NB4 (cell line): Measurements from ENCODE around the gene MB21D2.

ENCODE experiments used
- DNase-seq: peaks from one replicate; pipeline ENCODE4 v3.0.0; 2010; ENCODE audit warnings: low read depth
- H3K4me3 ChIP-seq: one replicate; pipeline ENCODE4 v1.5.1; 2011; ENCODE audit warnings: mild to moderate bottlenecking, low read depth, low read length, moderate library complexity
- MAX ChIP-seq: IDR thresholded peaks from 2 replicates; pipeline ENCODE4 v1.6.1; 2011; ENCODE audit warnings: low read depth, low read length
- MYC ChIP-seq: IDR thresholded peaks from 2 replicates; pipeline ENCODE4 v1.6.1; 2011; ENCODE audit warnings: low read depth, low read length
- POLR2A ChIP-seq: IDR thresholded peaks from 2 replicates; pipeline ENCODE4 v1.6.1; 2011; ENCODE audit warnings: mild to moderate bottlenecking; ENCODE audit not compliant: insufficient read length; ENCODE audit errors: extremely low read depth
- TF ChIP-seq, protein P1 (sequence below): IDR thresholded peaks from one replicate; pipeline ENCODE4 v1.5.1; 2012; ENCODE audit warnings: low read depth, low read length

The MB21D2 gene

GRCh38 chr3:192947421-192947820, 29.8 kb upstream of the MB21D2 start:
- no peak for DNase-seq
- H3K4me3 ChIP-seq: no peak overlapping the region
- no peak for TF ChIP-seq POLR2A
- TF ChIP-seq, protein P1, sequence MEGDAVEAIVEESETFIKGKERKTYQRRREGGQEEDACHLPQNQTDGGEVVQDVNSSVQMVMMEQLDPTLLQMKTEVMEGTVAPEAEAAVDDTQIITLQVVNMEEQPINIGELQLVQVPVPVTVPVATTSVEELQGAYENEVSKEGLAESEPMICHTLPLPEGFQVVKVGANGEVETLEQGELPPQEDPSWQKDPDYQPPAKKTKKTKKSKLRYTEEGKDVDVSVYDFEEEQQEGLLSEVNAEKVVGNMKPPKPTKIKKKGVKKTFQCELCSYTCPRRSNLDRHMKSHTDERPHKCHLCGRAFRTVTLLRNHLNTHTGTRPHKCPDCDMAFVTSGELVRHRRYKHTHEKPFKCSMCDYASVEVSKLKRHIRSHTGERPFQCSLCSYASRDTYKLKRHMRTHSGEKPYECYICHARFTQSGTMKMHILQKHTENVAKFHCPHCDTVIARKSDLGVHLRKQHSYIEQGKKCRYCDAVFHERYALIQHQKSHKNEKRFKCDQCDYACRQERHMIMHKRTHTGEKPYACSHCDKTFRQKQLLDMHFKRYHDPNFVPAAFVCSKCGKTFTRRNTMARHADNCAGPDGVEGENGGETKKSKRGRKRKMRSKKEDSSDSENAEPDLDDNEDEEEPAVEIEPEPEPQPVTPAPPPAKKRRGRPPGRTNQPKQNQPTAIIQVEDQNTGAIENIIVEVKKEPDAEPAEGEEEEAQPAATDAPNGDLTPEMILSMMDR: no peak
- TF ChIP-seq MAX: no peak
- TF ChIP-seq MYC: no peak

DNA sequence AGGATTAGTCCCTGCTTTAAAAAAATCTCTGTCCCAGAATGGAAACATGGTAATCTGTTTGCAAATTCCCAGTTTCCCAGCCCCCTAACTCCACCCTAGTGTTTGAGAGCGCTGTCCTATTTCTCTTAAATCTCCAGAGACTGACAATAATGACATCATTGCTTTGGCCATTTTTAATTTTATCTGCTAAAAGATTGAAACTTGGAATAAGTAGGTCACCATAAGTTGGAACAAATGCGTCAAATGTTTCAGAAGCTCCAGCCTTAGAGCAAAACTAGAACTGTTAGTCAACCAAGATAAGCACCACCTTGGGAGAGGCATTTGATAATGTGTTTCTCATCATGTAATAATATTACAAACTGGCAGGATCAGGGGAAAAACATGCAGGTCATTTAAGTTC, 25.7 kb upstream of the MB21D2 start:
- DNase-seq: no peak
- TF ChIP-seq MYC (no peak), MAX (no peak), POLR2A (no peak)
- TF ChIP-seq, protein P1: no peak
- H3K4me3 ChIP-seq: no peak overlapping the region

- H3K4me3 ChIP-seq: no peak overlapping the region
- no peak for TF ChIP-seq MAX
- TF ChIP-seq MYC: no peak
- TF ChIP-seq, protein P1: no peak
- no peak for TF ChIP-seq POLR2A
- DNase-seq: no peak
Observed at GRCh38 chr3:192942625-192943024, 25.0 kb upstream of the MB21D2 start.

DNA sequence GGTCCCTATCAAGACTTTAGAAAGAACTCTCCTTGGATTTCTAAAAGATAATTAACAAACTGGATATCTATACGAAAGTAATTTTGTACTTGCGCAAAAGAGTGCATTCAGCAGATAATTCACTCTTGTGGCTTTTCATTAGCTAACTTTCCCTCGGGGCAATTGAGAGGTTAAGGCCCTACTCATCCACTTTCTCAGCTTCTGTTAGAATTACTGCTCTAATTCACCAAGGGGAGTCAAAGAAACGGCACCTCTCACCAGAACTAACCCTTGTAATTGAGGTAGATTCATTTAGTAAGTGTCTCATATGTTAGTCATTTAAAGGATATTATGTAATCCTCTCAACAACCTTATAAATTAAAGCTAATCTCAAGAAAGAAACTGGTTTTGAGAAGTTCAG, 22.5 kb upstream of the MB21D2 start:
- no peak for TF ChIP-seq MAX
- TF ChIP-seq, protein P1: no peak
- no peak for TF ChIP-seq POLR2A
- no peak for TF ChIP-seq MYC
- no peak for DNase-seq
- H3K4me3 ChIP-seq: no peak overlapping the region

DNA sequence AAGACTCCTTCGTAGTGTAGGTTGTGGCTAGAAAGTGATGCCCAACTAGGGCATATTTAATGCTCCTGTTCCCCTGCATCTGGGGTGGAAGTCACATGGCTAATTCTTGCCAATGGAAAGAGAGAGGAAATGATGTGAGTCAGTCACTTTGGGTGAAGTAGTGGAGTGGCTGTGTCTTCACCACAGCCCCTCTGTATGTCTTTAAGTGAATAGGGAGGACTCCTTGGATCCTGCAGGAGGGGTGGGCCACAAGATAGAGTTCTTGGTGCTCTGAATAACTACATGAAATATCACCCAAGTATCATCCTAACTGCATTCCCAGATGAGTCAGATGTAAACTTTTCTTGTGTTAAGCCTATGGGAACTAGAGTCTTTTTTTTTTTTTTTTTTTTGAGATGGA, 17.8 kb upstream of the MB21D2 start:
- no peak for TF ChIP-seq POLR2A
- TF ChIP-seq MAX: no peak
- no peak for TF ChIP-seq MYC
- TF ChIP-seq, protein P1: no peak
- DNase-seq: no peak
- no peak overlapping the region for H3K4me3 ChIP-seq

DNA sequence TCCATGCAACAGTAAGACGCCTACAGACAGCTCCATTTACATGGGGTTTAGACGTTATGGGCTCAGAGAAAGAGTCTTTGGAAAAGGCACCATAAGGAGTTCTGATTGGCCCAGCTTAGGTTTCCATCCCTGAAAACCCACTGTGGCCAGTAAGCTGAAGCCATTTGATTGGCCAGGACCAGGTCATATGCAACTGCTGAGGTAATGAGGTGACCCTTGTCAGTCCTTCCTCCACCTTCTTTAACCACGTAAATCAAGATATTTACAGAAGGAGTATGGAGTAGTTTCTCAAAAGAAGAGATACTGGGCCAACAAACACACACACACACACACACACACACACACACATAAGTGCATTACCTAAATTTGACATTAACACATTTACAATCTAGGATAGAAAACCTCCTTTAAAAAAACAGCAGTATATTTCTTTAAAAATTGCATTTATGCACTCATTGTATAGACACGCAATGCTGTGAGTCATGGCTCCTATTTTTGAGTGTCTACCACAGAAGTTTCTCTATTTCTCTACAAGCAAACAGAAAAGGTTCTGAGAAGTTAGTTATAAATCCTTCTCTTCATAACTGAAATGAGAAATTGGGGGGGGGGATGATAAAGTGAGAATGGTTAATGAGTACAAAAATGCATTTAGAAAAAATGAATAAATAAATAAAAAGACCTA, 16.3 kb upstream of the MB21D2 start:
- H3K4me3 ChIP-seq: no peak overlapping the region
- DNase-seq: no peak
- TF ChIP-seq, protein P1: no peak
- TF ChIP-seq MAX (no peak), POLR2A (no peak), MYC (no peak)
